GM12874 (cell line): Measurements from ENCODE around the gene ACVR1.

Experiments
- CTCF ChIP-seq: IDR thresholded peaks from 2 replicates; pipeline ENCODE4 v1.5.1; 2011; ENCODE audit warnings: low read depth, mild to moderate bottlenecking, control low read depth, low read length, moderate library complexity; ENCODE audit not compliant: insufficient read depth

Gene ACVR1

GRCh38 chr2:157876066-157876785, at the start of gene ACVR1:
TSS of gene ACVR1 (minus strand) at chr2:157876330. CDS start at chr2:157799493, 76,837 bp downstream.
- peak; percentile 13; the same call in 1 of the 2 replicates for TF ChIP-seq CTCF

GRCh38 chr2:157925071-157925470, 48.9 kb upstream of the ACVR1 start:
- TF ChIP-seq CTCF, result no peak

GRCh38 chr2:157923598-157924217, 47.6 kb upstream of the ACVR1 start:
- no peak for TF ChIP-seq CTCF

GRCh38 chr2:157922815-157923214, 46.7 kb upstream of the ACVR1 start:
- TF ChIP-seq CTCF, result no peak

GRCh38 chr2:157922336-157922735, 46.2 kb upstream of the ACVR1 start:
- no peak for TF ChIP-seq CTCF

- no peak for TF ChIP-seq CTCF
Observed at GRCh38 chr2:157920736-157921135, 44.6 kb upstream of the ACVR1 start.

GRCh38 chr2:157919181-157919580, 43.1 kb upstream of the ACVR1 start:
- TF ChIP-seq CTCF, result no peak
